Measurements from ENCODE around the gene B3GNT2. TPM values are rescaled to one million over a fixed set of nuclear protein-coding genes. Genes with fewer than 3 reads are reported as not detected.

The B3GNT2 gene
- total RNA-seq, 1 donor: 21.7 TPM

GRCh38 chr2:62206024-62206423, 10.1 kb downstream of the B3GNT2 start:
- Histone ChIP-seq H3K4me1 (ENCODE audit: insufficient read depth, low read length) (no peaks in the 10 kb centered on the region), H3K79me2 (ENCODE audit: insufficient read depth, low read length) (peaks cover 95% of the 10 kb centered on the region), H3K27me3 (ENCODE audit: insufficient read depth, low read length) (no peaks in the 10 kb centered on the region), H3K4me3 (ENCODE audit: insufficient read depth, low read length) (no peak overlapping the region), H3K9me3 (ENCODE audit: low read depth, low read length) (no peaks in the 10 kb centered on the region), H3K36me3 (ENCODE audit: insufficient read depth, low read length) (no peaks in the 10 kb centered on the region), H2AFZ (ENCODE audit: low read length) (no peak overlapping the region), H4K20me1 (ENCODE audit: insufficient read depth, low read length) (peaks cover 30% of the 10 kb centered on the region), H3K27ac (ENCODE audit: low read depth, low read length) (no peak overlapping the region), H3K4me2 (ENCODE audit: insufficient read depth, low read length) (no peak overlapping the region)
- no peak for TF ChIP-seq CTCF (IDR thresholded peaks at IDR 0.05; ENCODE audit: extremely low read depth, low read depth, low read length)
- DNase-seq (ENCODE audit: insufficient read length, low spot score, missing footprints): no peak

GRCh38 chr2:62207491-62207890, 11.6 kb downstream of the B3GNT2 start:
- H4K20me1 ChIP-seq (ENCODE audit: insufficient read depth, low read length): peaks cover 19% of the 10 kb centered on the region
- no peak overlapping the region for H3K27ac ChIP-seq (ENCODE audit: low read depth, low read length)
- H3K9me3 ChIP-seq (ENCODE audit: low read depth, low read length): no peaks in the 10 kb centered on the region
- TF ChIP-seq CTCF (IDR thresholded peaks at IDR 0.05; ENCODE audit: extremely low read depth, low read depth, low read length): no peak
- DNase-seq (ENCODE audit: insufficient read length, low spot score, missing footprints): no peak
- no peaks in the 10 kb centered on the region for H3K27me3 ChIP-seq (ENCODE audit: insufficient read depth, low read length)
- H3K4me3 ChIP-seq (ENCODE audit: insufficient read depth, low read length): no peak overlapping the region
- H3K4me1 ChIP-seq (ENCODE audit: insufficient read depth, low read length): no peaks in the 10 kb centered on the region
- H2AFZ ChIP-seq (ENCODE audit: low read length): no peak overlapping the region
- H3K36me3 ChIP-seq (ENCODE audit: insufficient read depth, low read length): no peaks in the 10 kb centered on the region
- no peak overlapping the region for H3K4me2 ChIP-seq (ENCODE audit: insufficient read depth, low read length)
- peaks cover 96% of the 10 kb centered on the region for H3K79me2 ChIP-seq (ENCODE audit: insufficient read depth, low read length)

GRCh38 chr2:62208074-62208757, 12.3 kb downstream of the B3GNT2 start:
- no peak for DNase-seq (ENCODE audit: insufficient read length, low spot score, missing footprints)
- H2AFZ ChIP-seq (ENCODE audit: low read length): no peak overlapping the region
- no peak overlapping the region for H3K27ac ChIP-seq (ENCODE audit: low read depth, low read length)
- H3K4me3 ChIP-seq (ENCODE audit: insufficient read depth, low read length): no peak overlapping the region
- no peaks in the 10 kb centered on the region for H3K36me3 ChIP-seq (ENCODE audit: insufficient read depth, low read length)
- no peaks in the 10 kb centered on the region for H3K27me3 ChIP-seq (ENCODE audit: insufficient read depth, low read length)
- no peak overlapping the region for H3K4me2 ChIP-seq (ENCODE audit: insufficient read depth, low read length)
- H3K79me2 ChIP-seq (ENCODE audit: insufficient read depth, low read length): peaks cover 95% of the 10 kb centered on the region
- H3K4me1 ChIP-seq (ENCODE audit: insufficient read depth, low read length): no peaks in the 10 kb centered on the region
- no peaks in the 10 kb centered on the region for H3K9me3 ChIP-seq (ENCODE audit: low read depth, low read length)
- peaks cover 13% of the 10 kb centered on the region for H4K20me1 ChIP-seq (ENCODE audit: insufficient read depth, low read length)
- TF ChIP-seq CTCF (IDR thresholded peaks at IDR 0.05; ENCODE audit: extremely low read depth, low read depth, low read length): no peak

GRCh38 chr2:62208758-62209114, 12.8 kb downstream of the B3GNT2 start:
- Histone ChIP-seq H3K4me2 (ENCODE audit: insufficient read depth, low read length) (no peak overlapping the region), H3K9me3 (ENCODE audit: low read depth, low read length) (no peaks in the 10 kb centered on the region), H4K20me1 (ENCODE audit: insufficient read depth, low read length) (peaks cover 9% of the 10 kb centered on the region), H3K36me3 (ENCODE audit: insufficient read depth, low read length) (no peaks in the 10 kb centered on the region), H2AFZ (ENCODE audit: low read length) (no peak overlapping the region), H3K27me3 (ENCODE audit: insufficient read depth, low read length) (no peaks in the 10 kb centered on the region), H3K4me1 (ENCODE audit: insufficient read depth, low read length) (no peaks in the 10 kb centered on the region), H3K27ac (ENCODE audit: low read depth, low read length) (no peak overlapping the region), H3K79me2 (ENCODE audit: insufficient read depth, low read length) (peaks cover 95% of the 10 kb centered on the region), H3K4me3 (ENCODE audit: insufficient read depth, low read length) (no peak overlapping the region)
- TF ChIP-seq CTCF (IDR thresholded peaks at IDR 0.05; ENCODE audit: extremely low read depth, low read depth, low read length): no peak
- no peak for DNase-seq (ENCODE audit: insufficient read length, low spot score, missing footprints)

All from osteoblast (primary cell).